GM21367 (cell line): ENCODE results near the gene TOP3B.
"Not testable (repeated sequence)": the region's sequence is repeated elsewhere in the genome, so short reads cannot be mapped to it uniquely, and the experiment has no call there.

Source experiments
- ATAC-seq: cut with Tn5 transposase; IDR thresholded peaks from one replicate; pipeline ENCODE4 v1.9.1; 2021; ENCODE audit not compliant: unreplicated experiment

Gene TOP3B

DNA sequence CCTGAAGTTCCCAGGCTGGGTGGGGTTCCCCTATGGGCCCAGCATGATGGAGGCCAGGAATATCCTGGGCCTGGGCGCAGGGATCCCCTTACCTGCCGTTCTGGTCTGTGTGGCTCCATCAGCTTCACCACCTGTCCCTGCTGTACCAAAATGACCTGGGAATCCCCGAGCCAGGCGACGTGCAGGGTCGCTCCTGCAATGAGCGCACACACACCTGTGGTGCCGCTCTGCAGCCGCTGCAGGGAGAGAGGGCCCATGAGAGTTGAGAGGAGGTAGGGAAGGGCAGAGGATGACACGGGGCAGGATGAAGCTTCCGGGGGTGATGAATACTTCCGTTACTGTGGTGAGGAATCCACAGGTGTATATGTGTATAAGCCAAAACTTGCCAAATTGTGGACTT is 51.5 kb downstream of the TOP3B start:
- ATAC-seq: no peak

DNA sequence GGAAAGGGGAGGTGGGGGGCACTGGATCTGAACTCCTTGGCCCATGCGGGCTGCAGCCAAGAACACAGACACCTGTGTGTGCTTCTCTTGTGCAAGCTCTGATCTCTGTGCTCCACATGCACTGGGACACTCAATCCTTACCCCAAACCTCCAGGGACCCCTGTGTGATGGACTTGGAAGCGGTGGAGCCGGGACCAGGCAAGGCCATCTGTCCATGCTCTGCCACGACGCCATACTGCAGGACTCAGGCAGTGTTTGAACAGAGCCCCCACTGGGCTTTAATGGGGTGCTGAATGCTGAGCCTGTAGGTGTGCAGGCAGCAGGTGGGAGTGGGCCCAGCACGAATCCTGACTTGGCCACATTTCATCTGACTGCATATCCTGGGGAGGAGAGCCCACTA is 53.3 kb downstream of the TOP3B start:
- ATAC-seq: no peak

DNA sequence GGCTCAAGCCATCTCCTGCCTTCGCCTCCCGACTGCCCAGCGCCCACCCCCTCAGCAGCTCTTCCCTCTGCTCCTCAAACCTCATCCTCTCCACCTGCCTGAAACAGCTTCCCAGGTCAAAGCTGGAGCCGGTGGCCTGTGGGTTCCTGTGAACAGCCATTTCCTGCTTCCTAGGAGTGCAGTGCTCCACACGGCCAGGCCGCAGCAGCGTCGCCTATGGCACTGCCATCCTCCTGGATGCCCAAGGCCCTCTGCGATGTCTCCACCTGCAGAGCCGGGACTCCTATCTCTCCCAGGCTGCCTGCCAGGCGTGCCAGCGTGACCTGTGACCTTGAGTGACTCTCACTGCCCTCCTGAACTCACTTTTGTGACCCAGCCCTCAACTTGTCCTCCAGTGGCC is 54.5 kb downstream of the TOP3B start:
- ATAC-seq: no peak

DNA sequence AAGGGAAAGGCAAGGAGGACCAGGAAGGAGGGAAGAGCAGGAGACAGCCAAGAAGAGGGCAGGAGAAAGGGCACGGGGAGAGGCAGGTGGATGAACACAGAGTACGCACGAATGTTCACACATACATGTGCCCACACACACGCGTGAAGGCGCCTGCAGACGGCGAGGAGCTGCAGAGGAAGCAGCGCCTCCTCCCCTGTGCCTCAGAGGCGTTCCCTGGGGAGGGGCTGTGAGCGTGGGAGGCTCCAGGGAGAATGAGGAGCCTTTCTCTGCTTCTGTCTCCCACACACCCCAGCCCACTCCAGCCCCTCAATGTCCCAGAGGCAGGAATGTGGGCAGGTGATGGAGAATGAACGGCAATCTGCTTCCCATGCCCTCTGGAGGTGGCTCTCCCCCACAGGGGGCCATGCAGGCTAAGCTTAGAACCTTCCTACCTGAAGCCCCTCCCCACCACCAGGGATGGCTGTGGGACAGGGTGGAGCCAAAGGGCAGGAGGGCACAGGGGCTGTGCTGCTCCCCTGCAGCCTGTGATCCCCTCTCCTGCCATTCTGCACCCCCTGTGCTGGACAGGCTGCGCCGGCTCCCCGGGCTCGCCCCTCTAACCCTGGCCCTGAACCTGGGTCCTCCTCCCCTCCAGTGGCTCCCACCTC is 55.3 kb downstream of the TOP3B start:
- no peak for ATAC-seq

DNA sequence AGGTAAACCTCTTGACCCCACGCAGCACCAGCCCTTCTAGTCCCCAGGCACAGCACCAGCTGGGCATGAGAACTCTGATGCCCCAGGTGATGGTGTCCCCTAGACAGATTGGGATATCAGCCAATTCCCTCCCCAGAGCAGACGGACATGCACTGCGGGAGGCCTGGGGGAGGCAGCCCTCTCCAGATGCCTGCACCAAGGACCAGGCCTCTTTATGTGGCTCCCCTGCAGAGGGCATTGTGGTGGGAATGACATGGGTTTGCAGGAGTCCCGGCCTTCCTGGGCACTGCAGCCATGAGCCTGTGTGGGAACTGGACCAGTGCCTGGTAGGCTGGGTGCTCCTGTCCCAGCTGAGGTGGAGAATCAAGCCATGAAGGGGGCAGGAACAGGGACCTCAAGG is 55.9 kb downstream of the TOP3B start:
- ATAC-seq: no peak

DNA sequence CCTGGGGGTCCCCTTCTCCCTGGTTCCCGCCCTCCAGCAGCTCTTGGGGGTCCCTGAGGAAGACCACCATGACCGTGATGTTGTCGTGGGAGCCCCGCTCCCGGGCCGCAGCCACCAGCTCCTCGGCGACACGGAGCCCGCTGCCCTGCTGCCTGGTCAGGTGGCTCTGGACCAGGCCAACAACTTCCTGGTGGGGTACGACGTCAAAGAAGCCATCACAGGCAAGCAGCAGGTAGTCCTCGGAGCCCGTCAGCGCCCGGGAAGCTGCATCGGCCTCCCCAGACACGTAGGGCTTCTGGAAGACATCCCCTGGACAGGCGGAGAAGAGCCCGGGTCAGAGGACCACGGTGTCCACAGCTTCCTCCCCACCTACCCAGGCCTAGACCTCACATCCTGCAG is 59.4 kb downstream of the TOP3B start:
- no peak for ATAC-seq

DNA sequence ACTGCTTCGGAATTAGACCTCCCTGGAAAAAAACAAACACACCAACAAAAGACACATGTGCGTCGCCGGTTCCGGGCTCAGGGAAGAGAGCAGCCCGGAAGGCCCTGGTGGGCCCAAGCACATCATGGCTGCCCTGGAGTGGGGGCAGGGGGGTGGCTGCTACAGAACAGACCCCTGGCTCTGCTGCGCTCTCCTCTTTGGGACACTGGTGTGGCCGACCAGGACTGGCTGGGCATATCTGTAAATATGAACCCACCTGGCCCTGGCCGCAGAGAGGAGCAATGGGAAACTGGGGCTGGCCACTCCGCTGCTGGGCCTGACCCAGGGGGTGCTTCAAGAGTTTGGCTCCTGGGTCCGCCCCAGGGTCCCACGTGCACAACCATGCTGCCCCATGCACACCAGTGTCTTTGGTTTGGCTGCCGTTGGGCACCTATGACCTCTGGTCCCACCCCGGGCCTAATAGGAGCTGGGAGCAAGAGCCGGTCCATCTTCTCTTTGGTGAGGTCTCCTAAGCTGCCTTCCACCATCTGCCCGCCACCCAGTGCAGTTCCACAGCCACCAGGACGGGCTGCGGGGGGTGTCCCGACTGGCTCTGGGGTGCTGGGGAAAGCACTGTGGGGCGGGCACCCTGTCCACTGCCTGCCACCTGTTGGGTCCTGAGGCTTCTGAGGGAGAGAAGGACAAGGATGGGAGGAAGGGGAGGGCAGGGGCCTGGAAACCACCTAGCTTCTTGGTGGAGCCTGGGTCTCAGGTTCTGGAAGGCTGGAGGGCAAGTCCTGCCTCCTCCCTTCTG is 60.0 kb downstream of the TOP3B start:
- no peak for ATAC-seq

DNA sequence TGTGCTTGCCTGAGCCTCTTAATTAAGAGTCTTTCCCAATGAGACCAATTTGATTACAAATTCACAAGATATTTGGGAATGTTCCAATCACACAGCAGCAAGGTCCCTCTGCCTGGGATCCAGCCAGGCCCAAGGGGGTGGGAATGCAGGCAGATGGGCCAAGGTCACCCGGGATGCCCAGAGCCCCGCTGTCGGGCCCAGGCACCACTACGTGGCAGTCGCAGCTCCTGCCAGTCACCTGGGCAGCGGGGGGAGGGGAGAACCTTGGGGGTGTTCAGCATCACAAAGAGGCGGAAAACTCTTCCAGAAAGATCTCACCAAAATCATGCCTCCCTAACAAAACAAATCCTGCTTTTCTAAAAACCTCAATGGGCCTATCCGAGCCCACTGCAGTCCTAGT is 60.9 kb downstream of the TOP3B start:
- ATAC-seq: no peak

DNA sequence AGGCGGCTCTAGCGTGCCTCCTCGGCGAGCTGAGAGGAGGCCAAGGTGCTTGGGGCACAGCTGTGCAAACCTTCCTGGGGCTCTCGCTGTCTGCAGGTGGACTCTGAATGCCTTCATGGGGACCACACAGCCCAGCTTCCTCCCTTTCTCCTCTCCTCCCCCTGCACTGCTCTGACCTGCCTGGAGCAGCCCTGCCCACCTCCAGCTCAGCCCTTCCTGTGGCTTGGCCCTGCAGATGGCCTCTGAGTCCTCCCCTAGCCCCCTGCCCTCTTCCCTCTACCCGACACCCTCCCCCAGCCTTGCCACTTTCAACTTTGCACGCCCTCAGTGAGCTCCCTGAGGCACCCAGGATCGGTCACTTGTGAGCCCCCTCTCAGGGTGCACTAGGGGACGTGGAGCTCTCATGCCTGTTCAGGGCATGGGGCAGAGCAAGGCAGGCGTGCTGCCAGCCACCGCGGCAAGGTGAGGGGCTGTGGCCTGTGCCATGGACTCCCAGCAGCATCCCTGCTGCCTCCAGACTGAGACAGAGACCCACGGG is 61.3 kb downstream of the TOP3B start:
- ATAC-seq: no peak

DNA sequence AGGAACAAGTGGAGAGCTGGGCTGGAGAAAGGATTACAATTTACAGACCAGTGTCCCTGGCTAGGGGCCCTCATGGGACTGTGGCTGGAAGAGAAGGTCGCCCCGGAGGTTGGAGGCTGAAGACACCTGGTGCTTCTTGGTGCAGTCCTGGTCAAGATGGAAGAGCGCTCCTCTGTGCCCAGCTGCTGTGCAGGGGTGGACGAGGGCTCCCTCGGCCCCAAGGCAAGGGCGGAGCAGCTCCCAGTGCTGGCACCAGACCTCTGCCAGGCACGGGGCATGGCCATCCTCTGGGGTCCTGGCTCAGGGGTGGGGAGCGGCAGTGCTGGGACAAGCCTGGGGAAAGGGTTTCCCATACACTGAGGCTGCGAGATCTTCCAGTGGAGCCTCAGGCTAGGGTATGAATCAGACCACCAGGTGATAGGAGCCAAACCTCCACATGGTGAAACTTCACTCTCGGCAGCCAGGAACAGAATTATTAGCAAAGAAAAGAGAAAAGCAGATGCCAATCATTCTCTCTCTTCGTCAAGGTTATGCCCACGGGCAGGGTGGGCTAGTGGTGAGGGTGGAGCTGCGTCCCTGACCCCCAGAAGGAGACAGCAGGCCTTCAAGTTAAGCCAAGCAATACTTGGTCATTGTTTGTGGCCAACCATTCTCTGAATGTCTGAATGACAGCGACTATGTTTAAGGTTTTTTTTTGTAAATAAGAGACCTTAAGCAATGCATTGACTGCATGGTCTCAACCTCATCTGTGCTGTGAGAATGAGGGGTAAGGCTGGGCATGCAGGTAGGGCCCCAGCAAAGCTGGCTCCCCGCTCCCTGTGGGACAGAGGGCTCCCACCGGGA is 62.0 kb downstream of the TOP3B start:
- no peak for ATAC-seq

DNA sequence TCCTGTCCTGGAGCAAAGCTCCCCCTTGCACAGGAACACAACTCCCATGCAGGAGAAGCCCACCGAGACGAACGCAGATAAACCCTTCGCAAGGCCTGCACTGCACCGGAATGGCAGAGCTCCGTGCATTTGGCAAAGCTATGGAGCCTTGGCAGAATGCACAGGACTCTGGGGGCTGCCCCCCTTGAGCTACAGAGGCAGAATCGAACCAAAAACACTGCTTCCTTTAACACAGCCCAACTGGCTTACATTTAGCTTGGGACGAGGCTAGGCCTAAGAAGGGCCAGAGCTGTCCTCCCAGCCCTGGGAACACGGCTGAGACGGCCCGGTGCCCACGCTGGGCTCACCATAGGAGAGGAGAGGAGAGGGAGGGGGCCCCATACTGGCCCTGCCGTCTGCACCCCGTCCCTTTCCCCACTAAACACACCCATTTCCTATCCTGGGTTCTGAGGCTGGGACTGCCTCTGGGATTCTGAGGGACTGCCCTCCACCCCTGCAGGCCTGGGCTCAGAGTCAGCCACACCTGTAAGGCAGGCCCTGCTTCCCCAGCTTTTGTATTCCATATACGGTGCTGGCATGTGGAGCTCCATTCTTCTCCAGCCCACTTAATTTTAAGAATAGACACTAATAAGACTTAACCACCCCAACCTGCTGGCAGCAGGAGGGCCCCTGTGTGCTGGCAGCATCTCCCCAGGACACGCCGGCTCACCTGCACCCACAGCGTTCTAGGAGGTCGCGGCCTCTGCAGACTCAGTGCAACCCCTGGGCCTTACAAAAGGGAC is 62.9 kb downstream of the TOP3B start:
- no peak for ATAC-seq

DNA sequence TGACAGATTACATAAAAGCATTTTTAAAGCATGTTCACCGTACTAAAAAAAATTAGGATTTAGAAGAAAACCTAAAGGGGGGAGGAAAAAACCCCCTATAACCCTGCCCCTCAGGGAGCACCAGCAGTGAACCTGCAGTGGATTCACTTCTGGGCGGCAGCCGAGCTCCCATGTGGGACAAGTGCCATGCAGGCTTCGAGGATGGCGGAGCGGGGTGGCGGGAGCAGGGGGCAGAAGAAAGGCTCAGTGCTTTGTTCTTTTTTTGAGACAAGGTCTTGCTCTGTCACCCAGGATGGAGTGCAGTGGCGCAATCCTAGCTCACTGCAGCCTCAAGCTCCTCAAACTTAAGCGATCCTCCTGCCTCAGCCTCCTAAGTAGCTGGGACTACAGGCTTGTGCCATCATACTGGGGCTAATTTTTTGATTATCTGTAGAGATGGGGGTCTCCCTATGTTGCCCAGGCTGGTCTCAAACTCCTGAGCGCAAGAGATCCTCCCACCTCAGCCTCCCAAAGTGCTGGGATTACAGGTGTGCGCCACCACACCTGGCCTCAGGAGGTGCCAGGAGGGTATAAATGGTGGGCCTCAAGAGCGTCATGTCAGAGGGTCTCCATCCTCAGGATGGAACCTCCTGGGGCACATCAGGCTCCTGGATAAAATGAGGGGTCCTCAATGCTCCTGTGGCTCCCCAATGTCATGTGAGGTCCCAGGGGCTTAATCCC is 64.0 kb downstream of the TOP3B start:
- no peak for ATAC-seq

DNA sequence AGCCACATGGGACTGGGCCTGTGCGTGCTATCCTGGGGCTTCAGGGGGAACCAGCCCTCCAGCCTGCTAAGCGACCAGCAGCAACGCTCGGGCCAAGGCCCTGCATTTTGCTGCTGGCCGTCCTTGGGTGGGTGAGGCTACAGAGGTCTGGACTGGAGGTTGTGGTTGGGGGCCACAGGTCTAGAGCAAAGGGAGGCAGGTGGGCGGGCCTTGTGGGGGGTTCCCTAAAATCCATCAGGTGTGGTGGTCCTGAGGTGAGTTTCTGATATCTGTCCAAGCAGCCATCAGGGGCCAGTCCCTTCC is 64.7 kb downstream of the TOP3B start:
- ATAC-seq: no peak

DNA sequence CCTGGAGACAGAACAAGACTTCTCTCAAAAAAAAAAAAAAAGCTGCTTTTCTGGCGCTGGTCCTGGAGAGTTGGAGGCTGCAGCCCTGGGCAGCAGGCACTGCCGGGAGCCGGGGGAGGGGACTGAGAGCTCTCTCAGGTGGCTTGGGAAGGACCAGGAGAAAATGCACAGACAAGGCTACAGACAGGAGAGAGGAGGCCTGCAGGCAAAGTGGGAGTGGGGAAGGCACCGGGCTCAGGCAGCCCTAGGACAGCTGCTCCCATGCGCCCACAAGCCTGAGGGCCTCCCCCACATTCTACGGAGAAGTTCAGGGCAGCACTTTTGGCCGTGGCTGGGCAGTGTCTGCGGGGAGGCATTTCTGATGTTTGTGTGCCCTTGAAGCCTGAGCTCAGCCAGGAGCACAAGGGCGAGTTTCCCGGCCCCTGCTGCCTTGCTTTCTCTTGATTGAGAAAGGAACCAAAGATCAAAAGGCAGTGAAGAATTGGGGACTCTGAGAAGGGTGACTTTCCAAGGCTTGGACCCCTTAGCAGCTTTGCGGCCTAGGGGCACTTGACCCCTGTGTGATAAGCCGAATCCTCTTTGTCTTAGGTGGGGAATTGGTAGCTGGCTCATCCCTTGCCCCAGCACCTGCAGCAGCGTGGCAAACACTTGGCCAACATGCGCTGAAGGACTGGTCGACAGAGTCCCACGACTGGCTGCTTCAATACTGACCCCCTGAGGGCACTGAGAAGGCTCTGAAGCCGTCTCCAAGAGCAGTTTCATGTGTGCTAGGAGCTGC is 65.2 kb downstream of the TOP3B start:
- no peak for ATAC-seq

DNA sequence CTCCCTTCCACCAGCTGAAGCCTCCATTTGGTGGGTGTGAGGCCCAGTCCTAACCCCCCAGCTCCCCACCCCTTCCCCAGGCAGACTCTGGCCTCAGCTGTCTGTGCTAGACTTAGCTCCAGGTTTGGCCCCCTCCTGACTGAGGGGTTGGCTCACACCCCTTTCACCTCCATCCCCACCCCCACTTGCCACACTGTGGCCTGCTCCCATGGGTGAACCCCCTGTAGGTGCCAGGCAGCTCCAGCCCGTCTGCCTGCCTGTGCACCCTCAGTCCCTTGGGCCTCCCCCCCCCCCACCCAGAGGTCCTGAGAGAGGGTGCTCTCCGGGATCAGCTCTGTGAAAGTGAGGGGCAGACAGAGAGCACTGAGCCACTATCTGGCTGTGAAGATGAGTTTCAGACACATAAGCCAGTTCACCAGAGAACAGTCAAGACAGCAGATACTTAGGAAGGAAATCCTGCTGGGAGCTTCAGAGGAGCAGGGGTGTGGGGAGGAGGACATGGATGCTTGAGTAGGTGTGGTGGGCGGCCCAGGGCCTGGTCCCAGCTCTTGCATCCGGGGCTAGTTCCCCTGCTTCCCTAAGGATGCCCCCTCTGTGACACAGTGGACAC is 66.2 kb downstream of the TOP3B start:
- ATAC-seq: no peak

DNA sequence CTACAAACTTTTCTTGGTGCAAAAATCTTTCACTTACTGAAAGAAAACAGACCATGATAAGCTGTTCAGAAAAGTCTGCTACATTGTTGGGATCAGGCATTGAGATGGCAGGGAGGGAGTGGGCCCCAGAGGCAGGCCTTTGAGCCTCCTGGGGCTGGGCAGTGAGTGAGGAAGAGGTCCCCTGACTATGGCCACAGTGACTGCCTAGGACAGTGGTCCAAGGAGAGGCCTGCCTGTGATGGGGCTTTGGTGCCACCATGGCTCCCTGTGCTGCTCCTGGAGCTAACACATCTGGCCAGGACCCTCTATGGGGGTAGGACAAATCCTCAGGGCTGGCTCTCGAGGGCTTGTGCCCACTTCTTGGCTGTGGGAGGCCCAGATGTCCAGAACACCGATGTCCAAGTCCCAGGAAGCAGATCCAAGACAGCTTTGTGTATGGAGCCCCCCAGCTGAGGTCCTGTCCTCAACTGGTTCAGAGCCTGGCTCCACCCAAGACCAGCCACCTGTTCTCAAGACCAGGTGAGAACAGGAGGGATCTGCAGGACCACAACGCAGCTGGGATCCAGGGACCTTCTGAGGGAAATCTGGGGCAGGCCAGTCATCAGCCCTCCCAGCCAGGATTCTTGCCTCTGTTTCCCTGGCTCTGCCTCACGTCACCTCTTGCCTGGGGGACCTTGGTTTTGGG is 66.8 kb downstream of the TOP3B start:
- no peak for ATAC-seq

DNA sequence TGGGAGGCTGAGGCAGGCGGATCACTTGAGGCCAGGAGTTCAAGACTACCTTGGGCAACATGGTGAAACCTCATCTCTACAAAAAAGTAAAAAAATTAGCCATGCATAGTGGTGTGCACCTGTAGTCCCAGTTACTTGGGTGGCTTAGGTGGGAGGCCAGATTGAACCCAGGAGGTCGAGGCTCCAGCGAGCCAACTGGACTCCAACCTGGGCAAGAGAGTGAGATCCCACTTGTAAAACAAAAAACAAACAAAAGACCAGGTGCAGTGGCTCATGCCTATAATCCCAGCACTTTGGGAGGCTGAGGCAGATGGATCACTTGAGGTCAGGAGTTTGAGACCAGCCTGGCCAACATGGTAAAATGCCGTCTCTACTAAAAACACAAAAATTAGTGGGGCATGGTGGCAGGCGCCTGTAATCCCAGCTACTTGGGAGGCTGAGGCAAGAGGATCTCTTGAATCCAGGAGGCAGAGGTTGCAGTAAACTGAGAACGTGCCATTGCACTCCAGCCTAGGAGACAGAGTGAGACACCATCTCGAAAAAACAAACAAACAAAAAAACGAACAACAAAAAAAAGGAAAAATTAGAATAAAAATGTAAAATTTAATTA is 68.4 kb downstream of the TOP3B start:
- ATAC-seq: not testable (repeated sequence)

DNA sequence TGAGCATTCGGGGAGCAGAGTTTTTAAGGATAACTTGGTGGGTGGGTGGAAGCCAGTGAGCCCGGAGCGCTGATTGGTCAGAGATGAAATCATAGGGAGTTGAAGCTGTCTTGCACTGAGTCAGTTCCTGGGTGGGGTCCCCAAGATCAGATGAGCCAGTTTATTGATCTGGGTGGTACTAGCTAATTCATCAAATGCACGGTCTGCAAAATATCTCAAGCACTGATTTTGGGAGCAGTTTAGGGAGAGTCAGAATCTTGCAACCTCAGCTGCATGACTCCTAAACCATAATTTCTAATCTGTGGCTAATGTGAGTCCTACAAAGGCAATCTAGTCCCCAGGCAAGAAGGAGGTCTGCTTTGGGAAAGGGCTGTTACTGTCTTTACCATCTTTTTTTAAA is 72.2 kb downstream of the TOP3B start:
- not testable (repeated sequence) for ATAC-seq
